Measurements from ENCODE around the gene SCN3A. TPM values are rescaled to one million over a fixed set of nuclear protein-coding genes. Genes with fewer than 3 reads are reported as not detected.
A peak's percentile ranks its signal among the peaks of the same experiment; 100 is the strongest.

SCN3A gene
- 11.8 TPM for total RNA-seq (ENCODE audit: insufficient read depth, low replicate concordance)

- peak; percentile 63 for DNase-seq (ENCODE audit: low spot score)
Measured at GRCh38 chr2:165203689-165204559, at the start of gene SCN3A. Gene SCN3A (minus strand): TSS chr2:165204050. CDS start chr2:165176394, 27,656 bp downstream.

GRCh38 chr2:165253178-165253577 is 49.3 kb upstream of the SCN3A start:
- DNase-seq (ENCODE audit: low spot score), result no peak

- DNase-seq (ENCODE audit: low spot score), result no peak
Measured at GRCh38 chr2:165251366-165251765, 47.5 kb upstream of the SCN3A start.

- no peak for DNase-seq (ENCODE audit: low spot score)
Measured at GRCh38 chr2:165248238-165248637, 44.4 kb upstream of the SCN3A start.

- no peak for DNase-seq (ENCODE audit: low spot score)
Measured at GRCh38 chr2:165245081-165245793, 41.4 kb upstream of the SCN3A start.

GRCh38 chr2:165240916-165241315 is 37.1 kb upstream of the SCN3A start:
- DNase-seq (ENCODE audit: low spot score), result no peak

- DNase-seq (ENCODE audit: low spot score), result no peak
Measured at GRCh38 chr2:165239856-165240515, 36.1 kb upstream of the SCN3A start.

GRCh38 chr2:165239230-165239629 is 35.4 kb upstream of the SCN3A start, which contains the start of gene SCN2A:
Gene SCN2A (plus strand): TSS chr2:165239414. CDS start chr2:165295824, 56,410 bp downstream.
- peak; percentile 42 for DNase-seq (ENCODE audit: low spot score)

GRCh38 chr2:165238295-165238694 is 34.4 kb upstream of the SCN3A start:
- peak; percentile 21 for DNase-seq (ENCODE audit: low spot score)

GRCh38 chr2:165237056-165237455 is 33.2 kb upstream of the SCN3A start:
- no peak for DNase-seq (ENCODE audit: low spot score)

GRCh38 chr2:165227571-165227970 is 23.7 kb upstream of the SCN3A start:
- DNase-seq (ENCODE audit: low spot score), result no peak

GRCh38 chr2:165224941-165225340 is 21.1 kb upstream of the SCN3A start:
- DNase-seq (ENCODE audit: low spot score), result no peak

GRCh38 chr2:165219481-165219880 is 15.6 kb upstream of the SCN3A start:
- DNase-seq (ENCODE audit: low spot score), result no peak

- DNase-seq (ENCODE audit: low spot score), result no peak
Measured at GRCh38 chr2:165214093-165214492, 10.2 kb upstream of the SCN3A start.

GRCh38 chr2:165208094-165208493 is 4.2 kb upstream of the SCN3A start:
- no peak for DNase-seq (ENCODE audit: low spot score)

GRCh38 chr2:165205865-165206264 is 2.0 kb upstream of the SCN3A start:
- DNase-seq (ENCODE audit: low spot score), result no peak

- DNase-seq (ENCODE audit: low spot score), result no peak
Measured at GRCh38 chr2:165202239-165202638, 1.6 kb downstream of the SCN3A start.

- no peak for DNase-seq (ENCODE audit: low spot score)
Measured at GRCh38 chr2:165198181-165198580, 5.7 kb downstream of the SCN3A start.

- DNase-seq (ENCODE audit: low spot score), result no peak
Measured at GRCh38 chr2:165197346-165197745, 6.5 kb downstream of the SCN3A start.

GRCh38 chr2:165196411-165196810 is 7.4 kb downstream of the SCN3A start:
- no peak for DNase-seq (ENCODE audit: low spot score)

GRCh38 chr2:165193178-165193777 is 10.6 kb downstream of the SCN3A start:
- no peak for DNase-seq (ENCODE audit: low spot score)

- DNase-seq (ENCODE audit: low spot score), result no peak
Measured at GRCh38 chr2:165192729-165193128, 11.1 kb downstream of the SCN3A start.

Measured in umbilical cord (tissue), 2 donors.